Activated CD4-positive, alpha-beta T cell treated with anti-CD3 and anti-CD28 coated beads, Interleukin-2, amount 10 ng/mL, durations not matched to agents 24 days and 14 days (primary cell): ENCODE data around the gene EPYC. TPM values are rescaled to one million over a fixed set of nuclear protein-coding genes. Genes with fewer than 3 reads are reported as not detected.
"Not testable (repeated sequence)": the region's sequence is repeated elsewhere in the genome, so short reads cannot be mapped to it uniquely, and the experiment has no call there.

Source experiments
- DNase-seq: peaks from one replicate; pipeline ENCODE4 v3.0.0; 2022
- H3K27ac Mint-ChIP-seq: one replicate; pipeline ENCODE4 v1.8.0; 2022; ENCODE audit warnings: mild to moderate bottlenecking, mixed read lengths
- H3K27me3 Mint-ChIP-seq: one replicate; pipeline ENCODE4 v1.8.0; 2022; ENCODE audit warnings: mixed read lengths
- H3K36me3 Mint-ChIP-seq: one replicate; pipeline ENCODE4 v1.8.0; 2022; ENCODE audit warnings: low read depth, mild to moderate bottlenecking, mixed read lengths
- H3K4me1 Mint-ChIP-seq: one replicate; pipeline ENCODE4 v1.8.0; 2021; ENCODE audit warnings: mixed read lengths
- H3K4me3 Mint-ChIP-seq: one replicate; pipeline ENCODE4 v1.8.0; 2022; ENCODE audit warnings: mild to moderate bottlenecking, moderate library complexity, mixed read lengths
- H3K9me3 Mint-ChIP-seq: one replicate; pipeline ENCODE4 v1.8.0; 2021; ENCODE audit warnings: mixed read lengths
- intact Hi-C: fragments of 100-400 bp; cut with micrococcal nuclease; formaldehyde crosslinking; loops from one replicate; pipeline ENCODE4 v1.15.1; 2023
- total RNA-seq: library from RNA; stranded (reverse); gene quantifications from 2 replicates; pipeline ENCODE4 v1.2.3, GENCODE V29; 2022

Gene EPYC
- total RNA-seq, 1 donor from 2014 or later = not detected

GRCh38 chr12:91009319-91009950, 4.7 kb upstream of the EPYC start:
- H3K4me1 Mint-ChIP-seq = peaks cover 15% of the 10 kb centered on the region
- peaks cover 7% of the 10 kb centered on the region for H3K9me3 Mint-ChIP-seq
- H3K27ac Mint-ChIP-seq = no peak overlapping the region
- intact Hi-C loops = no loop called here
- H3K36me3 Mint-ChIP-seq = no peaks in the 10 kb centered on the region
- H3K4me3 Mint-ChIP-seq = no peak overlapping the region
- no peak for DNase-seq
- H3K27me3 Mint-ChIP-seq = peaks cover 19% of the 10 kb centered on the region

- Mint-ChIP-seq H3K27me3 (peaks cover 12% of the 10 kb centered on the region), H3K9me3 (peaks cover 7% of the 10 kb centered on the region), H3K4me1 (peaks cover 15% of the 10 kb centered on the region), H3K27ac (peak overlapping the region; percentile 30), H3K36me3 (no peaks in the 10 kb centered on the region), H3K4me3 (peak overlapping the region; percentile 41)
- DNase-seq = peak; percentile 56
- intact Hi-C loops = no loop called here
Measured at GRCh38 chr12:91007531-91008290, 2.9 kb upstream of the EPYC start.

DNA sequence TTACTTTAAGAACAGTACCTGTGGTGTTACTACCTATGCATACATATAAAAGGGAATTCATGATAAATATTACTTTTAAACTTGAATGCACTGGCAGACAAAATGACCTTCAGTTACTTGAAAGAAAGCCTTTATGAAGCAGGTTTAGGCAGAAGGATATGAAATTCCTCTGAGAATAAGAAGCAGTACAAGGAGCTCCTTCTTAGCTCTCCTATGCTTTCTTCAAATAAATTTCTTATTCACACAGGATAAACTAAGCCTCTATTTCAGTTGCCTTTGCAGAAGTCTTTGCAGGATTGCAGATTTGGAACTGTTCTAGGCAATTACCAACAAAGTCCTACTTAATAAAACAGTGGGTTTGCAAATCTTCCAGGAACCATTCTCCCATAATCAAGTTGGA, 1.0 kb downstream of the EPYC start:
- Mint-ChIP-seq H3K27me3 (peaks cover 9% of the 10 kb centered on the region), H3K4me1 (peaks cover 15% of the 10 kb centered on the region), H3K4me3 (no peak overlapping the region), H3K9me3 (peaks cover 7% of the 10 kb centered on the region), H3K36me3 (no peaks in the 10 kb centered on the region), H3K27ac (no peak overlapping the region)
- intact Hi-C loops = no loop called here
- DNase-seq = no peak

- H3K27ac Mint-ChIP-seq = no peak overlapping the region
- H3K4me3 Mint-ChIP-seq = no peak overlapping the region
- no peaks in the 10 kb centered on the region for H3K9me3 Mint-ChIP-seq
- peaks cover 6% of the 10 kb centered on the region for H3K27me3 Mint-ChIP-seq
- DNase-seq = no peak
- intact Hi-C loops = no loop called here
- H3K4me1 Mint-ChIP-seq = no peaks in the 10 kb centered on the region
- H3K36me3 Mint-ChIP-seq = no peaks in the 10 kb centered on the region
Measured at GRCh38 chr12:91001306-91001705, 3.5 kb downstream of the EPYC start.

- no peak overlapping the region for H3K4me3 Mint-ChIP-seq
- H3K4me1 Mint-ChIP-seq = no peaks in the 10 kb centered on the region
- peaks cover 4% of the 10 kb centered on the region for H3K27me3 Mint-ChIP-seq
- H3K9me3 Mint-ChIP-seq = no peaks in the 10 kb centered on the region
- no peak for DNase-seq
- intact Hi-C loops = no loop called here
- no peaks in the 10 kb centered on the region for H3K36me3 Mint-ChIP-seq
- H3K27ac Mint-ChIP-seq = no peak overlapping the region
Measured at GRCh38 chr12:90999966-91000365, 4.8 kb downstream of the EPYC start.

GRCh38 chr12:90999527-90999926, 5.2 kb downstream of the EPYC start:
- no peak overlapping the region for H3K4me3 Mint-ChIP-seq

DNA sequence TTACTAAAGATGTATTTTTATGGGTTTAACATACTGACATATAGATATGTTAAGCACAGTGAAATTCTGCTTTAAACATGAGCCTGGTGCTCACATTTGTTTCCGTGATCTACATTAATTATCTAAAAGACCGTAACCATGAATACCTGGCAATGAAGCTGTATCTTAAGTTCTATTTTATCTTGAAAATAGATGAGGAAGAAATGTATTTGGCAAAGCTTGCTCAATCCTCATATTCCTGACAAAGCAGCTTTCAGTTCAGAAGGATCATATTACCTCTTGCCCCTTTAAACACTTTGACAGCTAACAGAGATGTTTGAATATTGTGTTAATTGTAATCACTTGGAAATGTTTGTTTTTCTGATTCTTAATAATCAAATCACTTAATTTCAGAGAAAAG, 9.8 kb downstream of the EPYC start:
- no peaks in the 10 kb centered on the region for H3K4me1 Mint-ChIP-seq
- no peak for DNase-seq
- H3K27me3 Mint-ChIP-seq = peaks cover 7% of the 10 kb centered on the region
- H3K9me3 Mint-ChIP-seq = no peaks in the 10 kb centered on the region
- H3K36me3 Mint-ChIP-seq = no peaks in the 10 kb centered on the region
- no peak overlapping the region for H3K27ac Mint-ChIP-seq
- no peak overlapping the region for H3K4me3 Mint-ChIP-seq
- intact Hi-C loops = no loop called here

More at GRCh38 chr12:90999527-90999926, 5.2 kb downstream of the EPYC start:
- Mint-ChIP-seq H3K36me3 (no peaks in the 10 kb centered on the region), H3K27me3 (peaks cover 7% of the 10 kb centered on the region), H3K27ac (no peak overlapping the region), H3K9me3 (no peaks in the 10 kb centered on the region), H3K4me1 (no peaks in the 10 kb centered on the region)
- intact Hi-C loops = no loop called here
- DNase-seq = no peak

DNA sequence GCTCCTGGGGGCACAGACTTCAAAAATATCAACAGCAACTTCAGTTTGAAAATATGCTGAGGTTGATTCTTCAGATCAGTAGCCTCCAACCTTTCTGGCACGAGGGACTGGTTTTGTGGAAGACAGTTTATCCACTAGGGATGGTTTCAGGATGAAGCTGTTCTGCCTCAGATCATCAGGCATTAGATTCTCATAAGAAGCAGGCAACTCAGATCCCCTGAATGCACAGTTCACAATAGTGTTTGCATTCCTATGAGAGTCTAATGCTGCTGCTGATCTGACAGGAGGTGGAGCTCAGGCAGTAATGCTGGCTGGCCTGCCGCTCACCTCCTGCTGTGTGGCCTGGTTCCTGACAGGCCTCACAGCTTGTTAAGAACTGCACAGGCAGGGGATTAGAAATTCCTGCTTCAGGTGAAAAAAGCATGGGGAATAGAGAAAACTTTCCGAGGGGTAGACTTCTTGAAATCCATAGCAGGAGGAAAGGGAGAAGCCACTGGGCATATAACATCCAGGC, 12.8 kb downstream of the EPYC start:
- intact Hi-C loops = no loop called here
- DNase-seq = no peak
- Mint-ChIP-seq H3K36me3 (no peaks in the 10 kb centered on the region), H3K4me1 (no peaks in the 10 kb centered on the region), H3K4me3 (no peak overlapping the region), H3K27me3 (peaks cover 9% of the 10 kb centered on the region), H3K27ac (no peak overlapping the region), H3K9me3 (peaks cover 3% of the 10 kb centered on the region)

- no peaks in the 10 kb centered on the region for H3K4me1 Mint-ChIP-seq
- H3K9me3 Mint-ChIP-seq = peaks cover 5% of the 10 kb centered on the region
- H3K36me3 Mint-ChIP-seq = no peaks in the 10 kb centered on the region
- no peak overlapping the region for H3K4me3 Mint-ChIP-seq
- peaks cover 9% of the 10 kb centered on the region for H3K27me3 Mint-ChIP-seq
- no peak for DNase-seq
- intact Hi-C loops = no loop called here
- H3K27ac Mint-ChIP-seq = no peak overlapping the region
Measured at GRCh38 chr12:90990611-90991010, 14.2 kb downstream of the EPYC start.

DNA sequence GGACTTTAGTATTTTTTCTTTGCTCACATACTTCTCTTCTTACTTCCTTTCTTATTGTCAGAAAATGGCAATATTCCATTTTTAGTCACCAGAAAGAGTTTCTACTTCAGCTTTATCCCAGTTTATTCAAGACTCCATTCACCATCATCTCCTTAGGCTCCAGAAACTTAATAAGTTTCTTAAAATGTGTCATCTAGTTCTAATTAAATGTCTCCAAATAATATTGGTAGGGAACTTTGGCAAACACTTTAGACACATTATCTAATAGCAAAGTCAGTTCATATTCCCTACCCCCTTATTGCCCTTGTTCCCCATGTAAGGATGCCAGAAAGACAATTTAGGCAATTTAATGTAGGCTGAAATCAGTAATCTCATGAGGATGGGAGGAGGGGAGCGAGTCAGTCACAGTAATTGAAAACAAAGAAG, 15.1 kb downstream of the EPYC start:
- Mint-ChIP-seq H3K27me3 (peaks cover 7% of the 10 kb centered on the region), H3K27ac (no peak overlapping the region), H3K4me3 (no peak overlapping the region), H3K9me3 (peaks cover 5% of the 10 kb centered on the region), H3K36me3 (no peaks in the 10 kb centered on the region), H3K4me1 (no peaks in the 10 kb centered on the region)
- DNase-seq = no peak
- intact Hi-C loops = no loop called here

DNA sequence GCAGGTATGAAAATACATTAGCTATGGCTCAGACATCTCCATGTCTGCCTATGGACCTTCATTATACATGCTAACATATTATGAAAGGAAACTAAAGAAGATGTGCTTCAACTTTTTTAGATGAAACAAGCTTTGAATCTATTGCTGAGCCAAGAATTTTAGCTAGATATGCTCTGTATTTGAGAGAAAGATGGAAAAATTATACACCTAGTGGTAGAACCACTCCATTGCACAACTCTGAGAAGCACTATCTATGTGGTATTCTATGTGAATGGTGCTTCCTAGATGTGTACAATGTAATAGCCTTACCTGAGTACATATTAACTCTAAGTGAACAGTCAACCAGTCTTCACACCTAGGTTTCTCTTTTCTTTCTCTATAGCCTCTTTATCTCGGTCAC, 17.3 kb downstream of the EPYC start:
- Mint-ChIP-seq H3K4me3 (no peak overlapping the region), H3K4me1 (no peaks in the 10 kb centered on the region), H3K27ac (no peak overlapping the region), H3K36me3 (no peaks in the 10 kb centered on the region), H3K27me3 (peaks cover 6% of the 10 kb centered on the region), H3K9me3 (peaks cover 5% of the 10 kb centered on the region)
- DNase-seq = no peak
- intact Hi-C loops = no loop called here

- Mint-ChIP-seq H3K4me1 (no peaks in the 10 kb centered on the region), H3K27me3 (peaks cover 8% of the 10 kb centered on the region), H3K36me3 (no peaks in the 10 kb centered on the region), H3K4me3 (no peak overlapping the region), H3K27ac (no peak overlapping the region), H3K9me3 (peaks cover 5% of the 10 kb centered on the region)
- intact Hi-C loops = no loop called here
- DNase-seq = no peak
Measured at GRCh38 chr12:90987101-90987500, 17.7 kb downstream of the EPYC start.

- H3K4me1 Mint-ChIP-seq, DNase-seq, H3K36me3 Mint-ChIP-seq, H3K27ac Mint-ChIP-seq, H3K27me3 Mint-ChIP-seq, H3K9me3 Mint-ChIP-seq, intact Hi-C loops, H3K4me3 Mint-ChIP-seq: not testable (repeated sequence)
Measured at GRCh38 chr12:90985331-90985730, 19.4 kb downstream of the EPYC start.

- Mint-ChIP-seq H3K9me3 (peaks cover 5% of the 10 kb centered on the region), H3K27me3 (peaks cover 3% of the 10 kb centered on the region), H3K4me1 (no peaks in the 10 kb centered on the region), H3K27ac (no peak overlapping the region), H3K4me3 (no peak overlapping the region), H3K36me3 (no peaks in the 10 kb centered on the region)
- intact Hi-C loops = no loop called here
- DNase-seq = no peak
Measured at GRCh38 chr12:90984114-90984513, 20.7 kb downstream of the EPYC start.
